GM12878 (cell line): ENCODE measurements around the gene FAM193B. TPM values are rescaled to one million over a fixed set of nuclear protein-coding genes. Genes with fewer than 3 reads are reported as not detected.

Source experiments
- ATAC-seq: fragments of 200-7000 bp; cut with Tn5 transposase; 3 replicates; pipeline ENCODE4 v1.9.1; 2020; ENCODE audit warnings: mild to moderate bottlenecking, moderate library complexity
- BruUV-seq: library from RNA; stranded (reverse); fragments of 400-500 nt; replicated peaks from 2 replicates; lab custom pipeline; 2021; lab: Mats Ljungman, UMichigan
- CTCF ChIA-PET: fragments of 300-600 bp; sonication (Branson Sonifier 250); formaldehyde crosslinking; extraction: SDS; loops from one replicate; lab custom pipeline; 2021; ENCODE audit warnings: inconsistent platforms; lab: Yijun Ruan, JAX
- POLR2A ChIA-PET: fragments of 350-600 bp; formaldehyde crosslinking; extraction: SDS; loops from one replicate; lab custom pipeline; 2021; ENCODE audit warnings: inconsistent platforms; lab: Charles Lee
- RAD21 ChIA-PET: fragments of 300-600 bp; sonication (Branson Sonifier 250); formaldehyde crosslinking; loops from one replicate; lab custom pipeline; 2023; ENCODE audit warnings: antibody characterized with exemption; ENCODE audit not compliant: unreplicated experiment; lab: Charles Lee
- SMC1A ChIA-PET: fragments of 300-600 bp; sonication (Branson Sonifier 250); formaldehyde crosslinking; loops from one replicate; lab custom pipeline; 2023; ENCODE audit not compliant: unreplicated experiment, uncharacterized antibody; lab: Charles Lee
- DNase-seq: peaks from one replicate; pipeline ENCODE4 v3.0.0-alpha.2; 2011; ENCODE audit warnings: low read depth, low spot score
- FAIRE-seq: peaks from 3 replicates; lab custom pipeline; 2011; peaks lifted over from hg19 to GRCh38; lab: Jason Lieb, UNC
- H2AFZ ChIP-seq: 2 replicates; pipeline ENCODE4 v1.6.0; 2011; ENCODE audit warnings: low read depth, low read length, control low read depth; ENCODE audit not compliant: control insufficient read depth
- H3K27ac ChIP-seq: 2 replicates; pipeline ENCODE4 v1.5.1; 2011; ENCODE audit warnings: control low read depth; ENCODE audit not compliant: control insufficient read depth, insufficient read depth
- H3K27me3 ChIP-seq, 2 experiments: replicated peaks in 1 of 2; 2 replicates each; pipeline versions ENCODE4 v1.6.0 to v1.6.1; 2011; ENCODE audit warnings: low read length in 1 of 2; ENCODE audit not compliant: control insufficient read depth in 2 of 2, insufficient read depth in 2 of 2
- H3K36me3 ChIP-seq, 2 experiments: 2 replicates each; pipeline ENCODE4 v1.5.1; 2011; ENCODE audit warnings: low read length in 1 of 2; ENCODE audit not compliant: control insufficient read depth in 2 of 2, insufficient read depth in 2 of 2
- H3K4me1 ChIP-seq: 2 replicates; pipeline ENCODE4 v1.6.1; 2011; ENCODE audit warnings: mild to moderate bottlenecking, low read length, moderate library complexity, mixed read lengths; ENCODE audit not compliant: control insufficient read depth, insufficient read depth
- H3K4me2 ChIP-seq: 2 replicates; pipeline ENCODE4 v1.6.0; 2011; ENCODE audit warnings: control low read depth; ENCODE audit not compliant: control insufficient read depth, insufficient read depth
- H3K4me3 ChIP-seq: fragments of 200-600 bp; sonication (generic); 2 replicates; pipeline ENCODE4 v1.5.1; 2016
- H3K79me2 ChIP-seq: 2 replicates; pipeline ENCODE4 v1.6.0; 2011; ENCODE audit warnings: low read length; ENCODE audit not compliant: control insufficient read depth, insufficient read depth
- H3K9ac ChIP-seq: 2 replicates; pipeline ENCODE4 v1.8.0; 2011; ENCODE audit warnings: low read length, control low read depth, mixed read lengths; ENCODE audit not compliant: control insufficient read depth, insufficient read depth
- H3K9me3 ChIP-seq: replicated peaks from 3 replicates; pipeline ENCODE4 v1.5.1; 2011; ENCODE audit warnings: mild to moderate bottlenecking, low read length; ENCODE audit not compliant: control insufficient read depth, insufficient read depth
- H4K20me1 ChIP-seq: 2 replicates; pipeline ENCODE4 v1.6.0; 2011; ENCODE audit not compliant: control insufficient read depth, insufficient read depth
- ATF3 ChIP-seq: IDR thresholded peaks from 2 replicates; pipeline ENCODE4 v1.6.1; 2011; ENCODE audit warnings: low read depth, mild to moderate bottlenecking, low read length, moderate library complexity, borderline replicate concordance; ENCODE audit errors: extremely low read depth
- IKZF2 ChIP-seq, 2 experiments: fragments of 450-650 bp; IDR thresholded peaks; 2 replicates each; pipeline ENCODE4 v1.6.1; 2017; ENCODE audit warnings: mild to moderate bottlenecking in 2 of 2, moderate library complexity in 2 of 2
- JUNB ChIP-seq: IDR thresholded peaks from 2 replicates; pipeline ENCODE4 v1.6.1; 2016; ENCODE audit warnings: antibody characterized with exemption, mild to moderate bottlenecking
- JUND ChIP-seq: IDR thresholded peaks from 2 replicates; pipeline ENCODE4 v1.6.1; 2012; ENCODE audit warnings: low read depth, mild to moderate bottlenecking, low read length, improper control_type of control experiment, moderate library complexity
- LARP7 ChIP-seq: fragments of 450-650 bp; IDR thresholded peaks from 2 replicates; pipeline ENCODE4 v1.6.1; 2017; ENCODE audit warnings: mild to moderate bottlenecking
- PAX5 ChIP-seq: IDR thresholded peaks from 2 replicates; pipeline ENCODE4 v1.6.1; 2011; ENCODE audit warnings: low read depth, low read length, borderline replicate concordance
- SMAD5 ChIP-seq: IDR thresholded peaks from 2 replicates; pipeline ENCODE4 v1.6.1; 2016; ENCODE audit warnings: antibody characterized with exemption, low read depth
- WGBS: methylation state at CpG from one replicate; pipeline ENCODE4 v1.1.6; 2016; ENCODE audit warnings: low lambda C conversion rate; ENCODE audit not compliant: insufficient replicate concordance, insufficient coverage; ENCODE audit errors: missing lambda C conversion rate; 5-methylcytosine and 5-hydroxymethylcytosine counted together
- in situ Hi-C: fragments of 300-500 bp; cut with MboI; formaldehyde crosslinking; loops from 9 replicates; pipeline ENCODE4 v1.14.3; 2018; ENCODE audit warnings: mixed read lengths
- intact Hi-C: fragments of 100-400 bp; cut with micrococcal nuclease; formaldehyde crosslinking; loops from one replicate; pipeline ENCODE4 v1.14.2; 2022; ENCODE audit not compliant: unreplicated experiment
- polyA plus RNA-seq, 11 experiments: library from polyadenylated mRNA; depleted of rRNA in 4 of 11; unstranded in 6 of 11; stranded (reverse) in 5 of 11; fragments of >200 nt; fragmentation: Nextera tagmentation in 4 of 11; fragmentation: Illumina TruSeq in 1 of 11; extraction: Ambion mirVana in 4 of 11; extraction: Trizol in 1 of 11; gene quantifications; 1 replicate in 1 of 11; 2 replicates in 10 of 11; pipeline versions ENCODE4 v1.2.1 to v1.2.3, GENCODE V29; 2011 to 2016; ENCODE audit warnings: inconsistent platforms in 2 of 11, missing spikeins in 2 of 11, low read depth in 1 of 11
- total RNA-seq, 4 experiments: library from RNA; depleted of rRNA in 3 of 4; stranded (reverse); fragments of >200 nt in 3 of 4; fragmentation: Illumina TruSeq in 1 of 4; extraction: Trizol in 1 of 4; gene quantifications; 2 replicates each; pipeline versions ENCODE4 v1.2.1 to v1.2.3, GENCODE V29; 2013 to 2021
- TF ChIP-seq, protein P1 (sequence below): IDR thresholded peaks from 2 replicates; pipeline ENCODE4 v1.6.1; 2011; ENCODE audit warnings: mild to moderate bottlenecking, low read depth, low read length, moderate library complexity; ENCODE audit not compliant: insufficient replicate concordance

Gene FAM193B
- total and polyA plus RNA-seq, 10 of the 15 experiments (the other 5 are each of a cell fraction or from before 2014, with no cell fraction given): 3.3 to 47.0 (median 25.1) TPM

DNA sequence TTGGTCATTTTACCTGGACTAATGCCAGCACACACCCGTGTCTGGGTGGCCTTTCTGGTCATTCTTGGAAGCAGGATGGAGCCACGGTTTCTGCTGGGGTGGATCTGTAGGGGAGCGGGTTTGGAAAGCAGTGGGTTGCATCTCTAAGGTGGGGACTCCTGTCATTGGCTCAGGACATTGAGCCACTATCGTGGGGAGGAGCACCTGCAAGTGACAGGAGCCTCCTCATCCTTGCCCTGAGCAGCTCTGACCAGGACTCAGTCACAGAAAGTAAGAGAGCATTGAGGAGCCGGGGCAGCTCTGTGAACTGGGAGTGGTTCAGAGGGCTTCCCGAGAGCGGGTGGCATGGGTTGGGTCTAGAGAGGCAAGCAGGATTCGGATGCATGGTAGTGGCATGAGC, 49.3 kb upstream of the FAM193B start:
- Histone ChIP-seq H3K9ac (no peak overlapping the region), H3K9me3 (no peaks in the 10 kb centered on the region), H3K4me2 (no peak overlapping the region), H2AFZ (no peak overlapping the region), H3K4me3 (no peak overlapping the region), H3K27me3 (no peaks in the 10 kb centered on the region), H3K36me3 (peaks cover 0 to 4% of the 10 kb centered on the region in 2 experiments; a peak in 1 of 4 replicates), H3K4me1 (peaks cover 3% of the 10 kb centered on the region; the same call in 1 of the 2 replicates), H4K20me1 (no peaks in the 10 kb centered on the region), H3K27ac (no peak overlapping the region), H3K79me2 (peaks cover 13% of the 10 kb centered on the region)
- ATAC-seq (no peak), FAIRE-seq (no peak), DNase-seq (no peak)
- in situ Hi-C loops (loop anchor here (10.0 to 25.0 kb wide), 3 partner anchors 461 to 1566 kb away; no protein-coding TSS in a partner anchor), intact Hi-C loops (loop anchor here (5.0 kb wide), 1 partner anchor 96 kb away; the partner anchor contains the start of gene DOK3)
- ChIA-PET POLR2A (interaction anchor here (0.6 kb wide), 1 partner anchor 11 kb away, joined by 4 read pairs; no protein-coding TSS in a partner anchor), CTCF (no interaction called here), SMC1A (no interaction called here), RAD21 (no interaction called here)
- TF ChIP-seq JUND (no peak), ATF3 (no peak), JUNB (no peak), IKZF2 (IDR thresholded peaks at IDR 0.05) (no peak), PAX5 (no peak), LARP7 (no peak), SMAD5 (no peak)
- TF ChIP-seq, protein P1, sequence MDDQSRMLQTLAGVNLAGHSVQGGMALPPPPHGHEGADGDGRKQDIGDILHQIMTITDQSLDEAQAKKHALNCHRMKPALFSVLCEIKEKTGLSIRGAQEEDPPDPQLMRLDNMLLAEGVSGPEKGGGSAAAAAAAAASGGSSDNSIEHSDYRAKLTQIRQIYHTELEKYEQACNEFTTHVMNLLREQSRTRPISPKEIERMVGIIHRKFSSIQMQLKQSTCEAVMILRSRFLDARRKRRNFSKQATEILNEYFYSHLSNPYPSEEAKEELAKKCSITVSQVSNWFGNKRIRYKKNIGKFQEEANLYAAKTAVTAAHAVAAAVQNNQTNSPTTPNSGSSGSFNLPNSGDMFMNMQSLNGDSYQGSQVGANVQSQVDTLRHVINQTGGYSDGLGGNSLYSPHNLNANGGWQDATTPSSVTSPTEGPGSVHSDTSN: no peak
- no TSS peak for BruUV-seq
- WGBS: 81% methylated on average over 8 of the region's 8 CpGs
